GM21515 (cell line): ENCODE results near the gene LSM4.
"Not testable (repeated sequence)": the region's sequence is repeated elsewhere in the genome, so short reads cannot be mapped to it uniquely, and the experiment has no call there.

ENCODE experiments used
- ATAC-seq: cut with Tn5 transposase; IDR thresholded peaks from one replicate; pipeline ENCODE4 v1.9.1; 2021; ENCODE audit not compliant: unreplicated experiment

Gene LSM4

DNA sequence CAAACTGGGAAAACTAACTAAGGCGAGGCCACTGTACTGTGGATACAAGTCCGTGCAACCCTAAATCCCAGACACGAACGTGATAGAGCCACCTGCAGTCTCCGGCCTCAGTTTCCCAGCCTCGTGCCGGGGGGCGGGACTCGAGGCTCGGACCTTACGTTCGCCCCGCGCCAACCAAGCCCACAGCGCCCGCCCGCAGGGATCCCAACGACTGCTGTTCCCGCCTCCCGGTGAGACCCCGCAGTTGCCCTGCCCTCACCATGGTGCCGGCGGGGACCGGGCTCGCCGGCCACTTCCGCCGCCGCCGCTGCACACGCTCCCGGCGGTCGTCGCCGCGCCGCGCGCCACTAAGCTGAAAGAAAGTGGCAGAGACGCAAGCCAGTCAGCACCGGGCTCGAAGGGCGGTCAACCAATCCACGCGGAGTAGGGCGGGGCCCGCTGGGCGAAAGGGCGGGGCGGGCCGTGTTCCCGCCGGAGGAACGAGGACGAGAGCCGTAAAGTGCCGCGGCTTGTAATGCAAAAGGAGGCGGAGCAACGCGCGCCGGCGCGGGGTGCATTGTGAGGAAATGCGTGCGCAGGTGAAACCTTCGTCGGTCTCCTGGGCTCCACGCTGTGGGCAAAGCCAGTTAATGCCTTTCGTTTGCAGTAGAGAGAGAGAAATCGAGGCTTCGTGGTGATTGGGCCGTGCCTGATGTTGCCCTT, at the start of gene LSM4:
Gene LSM4 (minus strand): TSS at position 318 of the 702 bp plus-strand sequence. CDS start 56 bp downstream, at position 262.
- ATAC-seq = peak; percentile 76

DNA sequence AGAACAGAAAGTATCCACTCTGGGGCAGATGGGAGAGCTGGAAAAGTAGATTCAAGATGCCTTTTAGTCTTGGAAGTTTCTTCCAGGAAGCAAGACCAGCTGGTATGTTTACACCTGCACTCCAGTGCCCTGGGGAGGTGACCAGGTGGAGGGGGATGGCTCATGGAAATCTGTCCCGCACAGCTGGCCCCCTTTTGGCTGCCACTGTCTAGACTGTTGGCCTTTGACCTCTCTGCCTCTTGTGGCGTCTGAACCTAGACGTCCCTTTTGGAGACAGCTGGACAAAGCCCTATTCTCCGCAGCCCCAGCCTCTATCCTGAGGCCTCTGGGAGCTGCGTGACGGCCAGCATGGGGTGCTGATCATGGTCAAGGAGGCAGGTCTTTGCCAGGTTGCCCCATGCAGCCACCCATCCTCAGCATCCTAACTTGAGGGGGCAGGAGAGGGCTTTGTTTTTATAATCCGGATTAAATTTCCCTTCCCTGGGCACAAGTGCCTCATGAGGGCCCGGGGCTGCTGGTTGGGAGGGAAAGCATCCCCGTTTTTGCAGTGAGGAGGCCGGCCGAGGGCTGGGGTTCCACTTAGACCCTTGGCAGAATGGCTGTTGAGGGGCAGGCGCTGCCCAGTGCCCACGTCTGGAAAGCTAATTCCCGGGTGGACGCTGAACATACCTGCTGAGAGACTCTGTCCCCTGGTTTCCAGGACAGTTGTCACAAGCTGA, 45.8 kb upstream of the LSM4 start:
- no peak for ATAC-seq

DNA sequence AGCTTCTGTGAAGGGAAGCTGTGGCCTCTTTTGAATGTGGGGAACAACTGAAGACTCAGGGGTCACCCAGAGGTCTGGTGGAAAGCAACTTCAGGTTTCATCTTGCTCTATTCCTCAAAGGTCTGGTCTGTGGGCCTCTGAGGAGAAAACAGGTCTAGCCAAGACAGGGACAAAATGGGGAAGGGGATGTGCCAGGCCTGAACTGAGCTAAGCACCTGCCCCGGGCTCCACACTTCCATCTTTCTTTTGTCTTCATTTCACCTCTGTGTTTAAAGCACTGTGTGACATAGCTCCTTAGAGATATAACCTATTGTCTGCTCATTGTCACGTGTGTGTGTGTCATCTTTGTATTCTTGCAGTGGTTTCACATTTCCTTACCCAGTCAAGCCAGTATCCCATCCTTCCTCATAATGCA, 43.2 kb upstream of the LSM4 start:
- no peak for ATAC-seq

DNA sequence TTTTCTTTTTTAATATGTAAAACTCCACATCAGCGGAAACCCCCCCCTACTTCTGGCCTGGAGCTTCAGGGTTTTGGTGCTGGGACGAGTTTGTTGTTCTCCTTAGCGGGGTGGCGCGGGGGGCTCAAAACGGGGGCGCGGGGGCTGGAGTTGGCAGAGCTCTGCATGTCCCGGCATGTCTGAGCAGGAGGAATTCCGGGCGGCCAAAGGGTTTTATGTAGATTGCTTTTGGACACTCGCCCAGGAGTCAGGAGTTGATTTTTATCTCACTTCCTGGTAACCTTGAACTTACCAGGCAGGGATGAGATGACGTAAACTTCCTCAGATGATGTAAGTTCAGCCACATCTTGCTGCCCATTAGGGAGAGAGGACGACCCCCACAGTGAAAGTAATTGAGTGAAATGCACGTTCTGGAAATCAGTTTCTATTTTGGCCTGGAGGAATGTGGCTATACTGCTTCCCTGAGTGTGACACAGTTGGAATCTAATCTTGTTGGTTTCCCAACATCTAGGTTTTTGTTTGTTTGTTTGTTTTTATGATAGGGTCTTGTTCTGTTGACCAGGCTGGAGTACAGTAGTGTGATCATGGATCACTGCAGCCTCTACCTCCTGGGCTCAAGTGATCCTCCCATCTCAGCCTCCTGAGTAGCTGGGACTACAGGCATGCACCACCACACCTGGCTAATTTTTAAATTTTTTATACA, 42.1 kb upstream of the LSM4 start:
- no peak for ATAC-seq

DNA sequence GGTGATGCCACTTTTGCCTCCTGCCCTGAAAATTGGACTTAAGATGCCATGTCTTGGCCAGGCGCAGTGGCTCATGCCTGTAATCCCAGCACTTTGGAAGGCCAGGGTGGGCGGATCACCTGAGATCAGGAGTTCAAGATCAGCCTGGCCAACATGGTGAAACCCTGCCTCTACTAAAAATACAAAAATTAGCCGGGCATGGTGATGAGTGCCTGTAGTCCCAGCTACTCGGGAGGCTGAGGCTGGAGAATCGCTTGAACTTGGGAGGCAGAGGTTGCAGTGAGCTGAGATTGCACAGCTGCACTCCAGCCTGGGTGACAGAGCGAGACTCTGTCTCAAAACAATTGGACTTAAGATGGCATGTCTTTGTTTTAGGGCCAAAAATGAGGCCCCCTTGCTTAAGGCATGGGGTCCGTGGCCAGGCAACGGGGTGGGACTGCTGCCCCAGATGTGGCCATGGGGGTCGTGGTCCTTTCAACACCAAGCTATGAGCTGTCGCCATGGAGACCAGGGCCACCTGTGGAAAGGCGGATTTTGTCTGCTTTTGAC, 41.5 kb upstream of the LSM4 start:
- ATAC-seq = not testable (repeated sequence)

DNA sequence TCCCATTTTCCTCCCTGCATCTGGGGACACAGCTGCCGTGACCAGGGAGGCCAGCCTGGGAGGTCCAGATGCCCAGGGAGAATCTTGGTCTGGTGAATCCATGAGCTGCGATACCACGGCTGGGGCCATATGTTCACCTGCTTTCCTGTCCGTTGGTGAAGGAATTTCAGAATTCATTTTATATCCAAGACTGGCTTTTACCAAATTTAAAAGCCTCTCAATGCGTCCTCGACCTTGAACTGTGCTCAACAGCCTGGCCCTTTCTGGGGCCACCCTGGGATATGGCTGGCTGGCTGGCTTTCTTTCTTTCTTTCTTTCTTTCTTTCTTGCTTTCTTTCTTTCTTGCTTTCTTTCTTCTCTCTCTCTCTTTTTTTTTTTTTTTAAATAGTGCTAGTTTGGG, 40.9 kb upstream of the LSM4 start:
- no peak for ATAC-seq

DNA sequence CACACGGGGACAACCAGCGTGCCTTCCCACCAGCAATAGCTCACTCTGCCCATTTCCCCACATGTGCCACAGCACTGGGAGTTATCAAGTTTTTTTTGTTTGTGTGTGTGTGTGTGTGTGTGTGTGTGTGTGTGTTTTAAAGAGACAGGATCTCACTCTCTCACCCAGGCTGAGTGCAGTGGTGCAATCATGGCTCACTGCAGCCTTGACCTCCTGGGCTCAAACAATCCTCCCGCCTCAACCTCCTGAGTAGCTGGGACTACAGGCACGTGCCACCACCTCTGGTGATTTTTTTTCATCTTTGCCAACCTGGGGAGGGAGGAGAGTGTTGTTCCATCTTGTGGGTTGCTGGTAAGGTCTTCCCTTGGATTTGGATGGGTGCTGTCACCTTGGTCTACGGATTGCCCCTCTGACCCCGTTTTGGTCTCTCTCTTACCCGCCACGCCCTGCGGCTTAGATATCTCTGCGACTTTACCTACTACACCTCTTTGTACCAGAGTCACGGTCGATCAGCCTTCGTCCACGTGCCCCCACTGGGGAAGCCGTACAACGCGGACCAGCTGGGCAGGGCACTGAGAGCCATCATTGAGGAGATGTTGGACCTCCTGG, 40.2 kb upstream of the LSM4 start:
- no peak for ATAC-seq

DNA sequence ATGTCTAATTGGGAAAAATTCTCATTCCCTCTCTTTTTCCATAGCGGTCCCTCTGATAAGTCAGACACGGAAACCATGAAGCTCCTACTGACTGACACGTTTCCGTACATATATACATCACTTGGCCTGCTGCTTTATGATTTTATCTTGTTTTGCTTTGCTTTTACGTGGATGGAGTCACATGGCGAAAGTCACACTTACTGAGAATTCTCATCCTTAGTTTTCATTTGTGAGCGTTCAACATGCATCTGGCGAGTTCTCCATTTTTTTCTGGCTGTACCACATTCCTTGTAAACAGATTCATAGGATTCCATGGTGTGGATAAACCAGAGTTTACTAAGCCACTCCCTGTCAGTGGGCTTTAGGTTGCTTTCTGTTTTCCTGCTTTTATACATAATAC, 38.8 kb upstream of the LSM4 start:
- no peak for ATAC-seq

DNA sequence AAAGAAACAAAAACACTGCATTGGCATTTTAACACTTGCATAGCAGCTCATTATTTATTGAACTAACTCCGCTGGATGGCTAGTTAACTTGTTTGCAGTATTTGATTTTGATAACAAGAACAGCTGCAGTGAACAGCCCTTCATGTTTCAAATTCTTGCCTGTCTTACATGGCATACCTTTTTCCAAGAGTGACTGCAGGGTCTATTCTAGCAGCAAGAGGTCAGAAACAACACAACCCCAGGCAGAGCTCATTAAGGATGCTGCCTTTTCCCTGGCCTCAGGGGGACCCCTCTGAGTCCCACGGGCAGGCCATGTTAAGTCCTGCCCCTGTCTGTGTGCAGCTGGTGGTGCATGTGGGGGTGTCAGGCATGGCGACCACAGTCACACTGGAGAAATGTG, 34.2 kb upstream of the LSM4 start:
- no peak for ATAC-seq

DNA sequence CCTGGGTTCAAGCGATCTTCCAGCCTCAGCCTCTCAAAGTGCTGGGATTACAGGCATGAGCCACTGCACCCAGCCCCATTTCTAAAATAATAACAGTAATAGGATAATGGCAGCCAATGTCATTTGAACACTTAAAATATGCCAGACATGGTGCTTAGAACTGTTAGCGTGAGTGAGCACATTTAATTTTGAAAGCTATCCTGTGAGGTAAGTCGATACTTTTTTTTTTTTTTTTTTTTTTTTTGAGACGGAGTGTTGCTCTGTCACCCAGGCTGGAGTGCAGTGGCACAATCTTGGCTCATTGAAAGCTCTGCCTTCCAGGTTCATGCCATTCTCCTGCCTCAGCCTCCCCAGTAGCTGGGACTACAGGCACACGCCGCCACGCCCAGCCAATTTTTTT, 31.9 kb upstream of the LSM4 start:
- ATAC-seq = not testable (repeated sequence)

DNA sequence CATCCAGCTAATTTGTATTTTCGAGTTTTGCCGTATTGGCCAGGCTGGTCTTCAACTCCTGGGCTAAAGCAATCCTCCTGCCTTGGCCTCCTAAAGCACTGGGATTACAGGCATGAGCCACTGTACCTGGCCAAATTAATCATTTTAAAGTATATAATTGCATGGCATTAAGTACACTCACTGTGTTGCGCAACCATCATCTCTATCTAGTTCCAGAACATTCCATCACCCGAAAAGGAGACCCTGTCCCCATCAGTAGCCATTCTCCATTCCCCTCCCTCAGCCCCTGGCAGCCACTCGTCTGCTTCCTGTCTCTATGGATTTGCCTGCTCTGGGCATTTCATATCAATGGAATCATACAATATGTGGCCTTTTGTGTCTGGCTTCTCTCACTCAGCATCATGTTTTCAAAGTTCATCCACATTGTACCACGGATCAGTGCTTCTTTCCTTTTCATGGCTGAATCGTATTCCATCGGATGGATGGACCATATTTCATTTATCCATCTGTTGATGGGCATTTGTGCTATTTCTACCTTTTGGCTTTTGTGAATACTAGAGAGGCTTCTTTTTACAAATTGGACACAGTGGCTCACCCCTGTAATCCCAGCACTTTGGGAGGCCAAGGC, 30.6 kb upstream of the LSM4 start:
- no peak for ATAC-seq

DNA sequence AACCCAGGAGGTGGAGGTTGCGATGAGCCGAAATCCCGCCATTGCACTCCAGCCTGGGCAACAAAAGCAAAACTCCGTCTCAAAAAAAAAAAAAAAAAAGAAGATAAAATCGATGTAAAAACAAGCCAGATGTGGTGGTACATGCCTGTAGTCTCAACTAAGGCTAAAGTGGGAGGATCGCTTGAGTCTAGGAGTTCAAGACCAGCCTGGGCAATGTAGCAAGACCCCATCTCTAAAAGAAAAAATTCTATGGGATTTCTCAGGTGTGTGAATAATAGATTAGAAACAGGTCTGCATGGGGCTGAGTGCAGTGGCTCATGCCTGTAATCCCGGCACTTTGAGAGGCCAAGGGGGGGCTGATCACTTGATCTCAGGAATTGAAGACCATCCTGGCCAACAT, 28.7 kb upstream of the LSM4 start:
- no peak for ATAC-seq

DNA sequence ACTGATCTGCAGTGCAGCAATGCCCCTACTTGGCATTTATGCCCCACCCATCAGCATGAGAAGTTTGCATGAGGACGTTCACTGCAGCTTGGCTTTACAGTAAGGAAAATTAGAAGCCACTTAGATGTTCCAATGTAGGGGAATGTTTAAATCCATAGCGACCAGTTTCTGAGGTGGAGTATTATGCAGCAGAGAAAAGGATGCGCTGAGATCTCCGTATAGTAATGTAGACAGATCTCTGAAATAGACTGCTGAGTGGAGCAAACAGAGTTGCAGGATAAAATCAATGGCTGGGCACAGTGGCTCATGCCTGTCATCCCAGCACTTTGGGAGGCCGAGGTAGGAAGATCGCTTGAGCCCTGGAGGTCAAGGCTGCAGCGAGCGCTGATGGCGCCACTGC, 27.6 kb upstream of the LSM4 start:
- ATAC-seq = no peak

DNA sequence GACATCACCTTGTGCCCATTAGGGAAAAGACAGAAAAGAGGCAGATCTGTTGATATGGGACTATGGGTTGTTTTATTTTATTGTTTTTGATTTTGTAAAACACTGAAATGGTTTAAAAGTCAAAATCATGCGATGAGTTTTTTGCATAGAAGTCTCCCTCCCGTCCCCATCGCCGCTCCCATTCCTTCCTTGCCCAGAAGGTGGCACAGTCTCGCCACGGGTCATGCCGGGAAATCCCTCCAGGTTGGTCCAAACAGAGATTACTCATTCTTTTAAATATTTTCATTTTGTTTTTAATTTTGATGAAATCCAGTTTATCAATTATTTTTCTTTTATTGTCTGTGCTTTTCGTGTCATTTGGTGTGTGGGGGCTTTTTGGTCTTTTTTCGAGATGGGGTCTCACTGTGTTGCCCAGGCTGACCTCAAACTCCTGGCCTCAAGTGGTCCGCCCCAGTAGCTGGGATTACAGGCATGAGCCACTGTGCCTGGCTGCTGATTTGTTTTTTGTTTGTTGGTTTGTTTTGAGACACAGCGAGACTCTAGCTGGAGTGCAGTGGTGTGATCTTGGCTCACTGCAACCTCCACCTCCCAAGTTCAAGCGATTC, 26.8 kb upstream of the LSM4 start:
- ATAC-seq = no peak

DNA sequence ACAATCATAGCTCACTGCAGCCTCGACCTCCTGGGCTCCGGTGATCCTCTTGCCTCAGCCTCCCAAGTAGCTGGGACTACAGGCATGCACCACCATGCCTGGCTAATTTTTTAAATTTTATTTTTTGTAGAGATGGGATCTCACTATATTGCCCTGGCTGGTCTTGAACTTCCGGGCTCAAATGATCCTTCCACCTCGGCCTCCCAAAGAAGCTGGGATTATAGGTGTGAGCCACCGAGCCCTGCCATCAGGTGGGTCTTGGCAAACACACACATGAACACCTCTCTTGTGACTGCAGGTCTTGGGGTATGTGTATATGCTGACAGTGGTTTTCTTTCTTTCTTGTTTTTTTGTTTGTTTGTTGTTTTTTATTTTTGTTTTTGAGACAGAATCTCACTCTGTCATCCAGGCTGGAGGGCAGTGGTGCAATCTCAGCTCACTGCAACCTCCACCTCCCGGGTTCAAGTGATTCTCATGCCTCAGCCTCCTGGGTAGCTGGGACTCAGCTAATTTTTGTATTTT, 26.0 kb upstream of the LSM4 start:
- not testable (repeated sequence) for ATAC-seq

DNA sequence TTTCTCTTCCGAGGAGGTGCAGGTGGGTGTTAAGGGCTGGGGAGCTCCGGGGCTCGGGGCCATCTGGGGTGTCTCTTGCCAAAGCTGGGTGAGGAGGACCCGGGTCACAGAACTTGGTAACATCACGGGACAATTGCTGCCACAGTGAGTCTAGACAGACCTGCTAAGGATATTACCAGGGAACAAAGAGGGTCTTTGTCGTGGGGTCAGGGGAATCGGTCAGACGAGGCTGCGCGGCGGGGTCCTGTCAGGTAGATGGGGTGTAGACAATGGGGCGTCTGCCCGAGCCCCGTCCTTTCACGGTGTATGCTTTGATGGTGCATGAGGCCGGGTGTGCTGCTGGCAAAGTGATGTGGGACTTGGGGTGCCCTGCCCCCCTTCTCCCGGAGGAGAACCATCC, 25.3 kb upstream of the LSM4 start:
- ATAC-seq = no peak

DNA sequence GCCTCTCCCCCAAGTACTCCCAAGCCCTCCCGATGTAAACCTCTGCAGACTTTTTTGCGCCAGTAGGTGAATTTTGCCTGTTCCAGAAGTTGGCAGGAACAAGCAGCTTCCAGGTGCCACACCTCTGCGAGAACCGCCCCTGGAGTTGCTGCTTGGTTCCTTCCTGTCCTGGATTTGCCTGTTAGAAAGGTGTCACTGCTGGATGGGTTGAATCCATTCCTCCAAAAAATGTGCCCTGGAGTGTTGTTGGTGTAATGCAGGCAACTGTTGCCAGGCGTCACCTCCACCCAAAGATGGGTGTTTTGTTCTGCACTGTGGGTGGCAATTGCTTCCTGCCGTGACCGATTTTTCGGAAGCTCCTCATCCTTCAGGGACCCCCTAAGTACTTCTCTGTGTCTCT, 23.2 kb upstream of the LSM4 start:
- ATAC-seq = no peak

DNA sequence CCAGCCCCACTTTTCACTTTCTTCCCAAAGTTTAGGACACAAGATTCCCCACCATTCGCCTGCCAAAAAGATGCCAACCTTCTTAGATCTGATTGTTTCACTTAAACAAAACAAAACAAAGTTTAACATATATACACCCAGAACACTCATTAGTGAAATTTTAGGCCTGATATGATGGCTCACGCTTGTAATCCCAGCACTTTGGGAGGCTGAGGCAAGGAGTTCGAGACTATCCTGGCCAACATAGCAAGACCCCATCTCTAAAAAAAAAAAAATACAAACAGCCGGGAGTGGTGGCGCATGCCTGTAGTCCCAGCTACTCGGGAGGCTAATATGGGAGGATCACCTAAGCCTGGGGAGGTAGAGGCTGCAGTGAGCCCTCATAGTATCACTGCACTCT, 22.4 kb upstream of the LSM4 start:
- no peak for ATAC-seq

DNA sequence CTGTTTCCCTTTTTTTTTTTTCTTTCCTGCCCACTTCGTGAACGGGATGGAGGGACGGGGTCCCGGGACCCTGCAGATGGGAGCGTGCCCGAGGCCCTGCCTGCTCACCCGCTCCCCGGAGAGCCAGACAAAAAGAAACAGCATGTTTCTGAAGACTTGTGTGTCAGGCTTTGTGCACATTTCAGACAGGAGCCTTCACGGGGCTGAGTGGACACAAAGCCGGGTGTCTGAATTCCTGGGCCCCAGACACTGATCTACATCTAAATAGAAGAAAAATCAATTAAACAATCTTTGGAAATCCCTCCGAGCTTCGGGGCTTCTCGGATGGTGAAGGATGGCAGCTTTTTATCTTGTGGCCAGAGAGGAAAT, 21.7 kb upstream of the LSM4 start:
- ATAC-seq = no peak

DNA sequence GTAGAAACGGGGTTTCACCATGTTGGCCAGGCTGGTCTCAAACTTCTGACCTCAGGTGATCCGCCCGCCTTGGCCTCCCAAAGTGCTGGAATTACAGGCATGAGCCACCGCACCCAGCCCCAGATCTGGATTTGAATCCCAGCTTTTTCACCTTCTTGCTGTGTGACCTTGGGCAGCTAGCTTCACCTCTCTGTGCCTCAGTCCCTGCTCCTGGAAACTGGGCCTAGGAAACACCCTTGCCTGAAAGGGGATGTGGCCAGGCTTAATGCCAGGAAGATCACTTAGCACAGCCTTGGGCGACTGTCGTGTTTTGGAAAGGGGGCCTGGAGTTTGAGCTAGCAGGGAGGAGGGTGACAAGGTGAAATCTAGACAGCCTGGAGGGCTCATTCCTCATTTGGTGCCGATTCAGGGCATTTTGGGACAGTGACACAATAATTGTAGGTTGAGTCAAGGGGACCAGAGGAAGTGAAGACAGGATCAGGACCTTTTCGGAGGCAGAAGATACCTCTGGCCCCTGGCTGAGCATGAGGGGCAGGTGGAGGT, 19.3 kb upstream of the LSM4 start:
- no peak for ATAC-seq
